CD4-positive, alpha-beta T cell treated with Interleukin-2 at 100 ng/mL for 4 hours (primary cell): ENCODE data around the gene ZNF705A.
"Not testable (repeated sequence)": the region's sequence is repeated elsewhere in the genome, so short reads cannot be mapped to it uniquely, and the experiment has no call there.

ENCODE experiments used
- DNase-seq: peaks from one replicate; pipeline ENCODE4 v3.0.0-alpha.2; 2020; ENCODE audit warnings: low spot score

Gene ZNF705A

GRCh38 chr12:8156845-8157244, at the start of gene ZNF705A:
Gene ZNF705A, plus strand, starts transcription at chr12:8157015. Its CDS starts 15,611 bp downstream, at chr12:8172626.
- peak; percentile 6 for DNase-seq

GRCh38 chr12:8108808-8109398, 47.9 kb upstream of the ZNF705A start:
- peak; percentile 80 for DNase-seq

GRCh38 chr12:8113117-8113516, 43.7 kb upstream of the ZNF705A start:
- not testable (repeated sequence) for DNase-seq

- DNase-seq = no peak
Observed at GRCh38 chr12:8120072-8120713, 36.6 kb upstream of the ZNF705A start.

GRCh38 chr12:8123124-8123912, 33.5 kb upstream of the ZNF705A start, which contains the start of gene CLEC4A:
Gene CLEC4A, plus strand, starts transcription at chr12:8123617. Its CDS starts 262 bp downstream, at chr12:8123879.
- DNase-seq = no peak

- DNase-seq = peak; percentile 5
Observed at GRCh38 chr12:8127138-8127537, 29.7 kb upstream of the ZNF705A start.

- DNase-seq = not testable (repeated sequence)
Observed at GRCh38 chr12:8133636-8134397, 23.0 kb upstream of the ZNF705A start.

GRCh38 chr12:8134398-8134930, 22.4 kb upstream of the ZNF705A start:
- not testable (repeated sequence) for DNase-seq

- DNase-seq = not testable (repeated sequence)
Observed at GRCh38 chr12:8141647-8142046, 15.2 kb upstream of the ZNF705A start.

GRCh38 chr12:8143261-8143660, 13.6 kb upstream of the ZNF705A start:
- no peak for DNase-seq

- DNase-seq = no peak
Observed at GRCh38 chr12:8145754-8146441, 10.9 kb upstream of the ZNF705A start.

- no peak for DNase-seq
Observed at GRCh38 chr12:8146442-8146771, 10.4 kb upstream of the ZNF705A start.

- peak; percentile 9 for DNase-seq
Observed at GRCh38 chr12:8154526-8154925, 2.3 kb upstream of the ZNF705A start.

- DNase-seq = no peak
Observed at GRCh38 chr12:8156416-8156815, 399 bp upstream of the ZNF705A start.

GRCh38 chr12:8157484-8158198, 826 bp downstream of the ZNF705A start:
- no peak for DNase-seq

GRCh38 chr12:8172911-8173310, 16.1 kb downstream of the ZNF705A start:
- DNase-seq = not testable (repeated sequence)

GRCh38 chr12:8179989-8180585, 23.3 kb downstream of the ZNF705A start:
- peak; percentile 80 for DNase-seq

GRCh38 chr12:8181271-8181670, 24.5 kb downstream of the ZNF705A start:
- DNase-seq = not testable (repeated sequence)

GRCh38 chr12:8182923-8183322, 26.1 kb downstream of the ZNF705A start:
- DNase-seq = not testable (repeated sequence)

- DNase-seq = not testable (repeated sequence)
Observed at GRCh38 chr12:8183346-8183745, 26.5 kb downstream of the ZNF705A start.
